ENCODE results near the gene REG3G. TPM values are rescaled to one million over a fixed set of nuclear protein-coding genes. Genes with fewer than 3 reads are reported as not detected.

The REG3G gene
- total RNA-seq (not detected), polyA plus RNA-seq (not detected), total RNA-seq (0 reads per million in 6 experiments)

DNA sequence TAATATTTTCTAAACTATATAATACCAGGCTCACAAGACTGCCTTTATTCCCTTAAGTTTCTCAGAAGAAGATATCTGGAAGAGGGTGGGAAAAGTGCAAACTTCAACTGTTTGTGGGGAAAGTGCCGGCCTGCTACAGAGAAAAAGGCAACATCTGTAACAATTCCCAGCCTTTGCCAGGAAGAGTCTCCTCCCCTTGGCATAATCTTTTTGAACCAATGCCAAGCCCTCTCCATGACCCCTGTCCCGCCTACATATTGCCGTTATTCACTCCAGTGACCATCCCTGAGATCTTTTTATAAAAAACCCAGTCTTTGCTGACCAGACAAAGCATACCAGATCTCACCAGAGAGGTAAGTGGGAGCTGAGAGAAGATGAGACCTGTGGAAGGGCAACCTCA, at the start of gene REG3G:
TSS of gene REG3G (plus strand) at position 282 of the 400 bp plus-strand sequence. CDS start 392 bp downstream, outside the sequence.
- no peaks in the 10 kb centered on the region for H3K27me3 Mint-ChIP-seq
- H3K4me1 Mint-ChIP-seq: no peaks in the 10 kb centered on the region
- H3K4me3 Mint-ChIP-seq: no peak within 1 kb of the TSS
- H3K27ac Mint-ChIP-seq: no peak within 1 kb of the TSS
- ATAC-seq (no peak), DNase-seq (no peak)
- H3K36me3 Mint-ChIP-seq: no peaks in the 10 kb centered on the region
- peaks cover 0 to 35% (median 5%) of the 10 kb centered on the region in 9 donors for H3K9me3 Mint-ChIP-seq
- POLR2A ChIA-PET: no interaction called here

DNA sequence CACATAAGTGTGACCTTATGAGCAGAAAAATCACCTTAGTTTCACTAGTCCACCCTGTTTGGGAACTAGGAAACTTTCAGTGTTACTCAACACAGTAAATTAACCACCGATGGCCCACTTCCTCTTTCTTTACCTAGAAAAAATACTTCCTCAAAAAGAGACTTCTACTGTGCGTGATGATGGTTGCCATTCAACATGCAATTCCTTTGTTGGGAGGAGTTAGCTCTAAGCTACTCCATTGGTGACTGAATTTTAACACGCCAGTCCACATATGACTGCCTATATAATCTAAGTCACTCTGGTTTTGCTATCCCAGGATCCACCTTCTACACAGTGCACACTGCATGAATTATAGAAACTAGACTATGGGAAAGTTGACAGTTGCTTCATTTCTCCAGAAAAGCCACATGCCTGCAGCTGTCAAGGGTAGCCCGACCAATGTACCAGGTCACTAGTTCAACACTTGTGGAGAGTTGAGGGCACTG, 47.8 kb upstream of the REG3G start:
- Mint-ChIP-seq H3K27ac (no peak overlapping the region), H3K36me3 (no peaks in the 10 kb centered on the region), H3K27me3 (peaks cover 0 to 8% (median 0%) of the 10 kb centered on the region in 5 donors), H3K4me3 (no peak overlapping the region), H3K4me1 (peaks cover 0 to 12% (median 0%) of the 10 kb centered on the region in 4 donors), H3K9me3 (peaks cover 0 to 25% (median 9%) of the 10 kb centered on the region in 9 donors)
- POLR2A ChIA-PET: no interaction called here
- no peak for DNase-seq
- no peak for ATAC-seq

DNA sequence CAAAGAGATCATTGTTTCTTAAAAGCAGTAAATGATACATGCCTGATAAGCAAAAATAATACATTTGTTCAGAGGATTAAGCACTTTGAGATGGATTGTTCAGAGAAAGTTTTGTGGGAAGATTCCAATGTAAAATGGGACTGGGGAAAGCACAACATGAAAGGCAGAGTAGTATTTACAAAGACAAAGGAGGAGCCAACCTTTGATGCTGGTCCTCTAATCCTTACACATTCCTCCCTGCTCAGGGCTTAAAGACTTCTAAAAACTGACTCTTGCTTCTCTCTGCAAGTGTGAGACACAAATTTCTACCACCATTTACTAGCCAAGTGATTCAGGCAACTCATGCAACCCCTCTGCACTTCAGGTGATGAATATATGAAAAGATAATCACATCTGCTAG, 47.2 kb upstream of the REG3G start:
- no peak for ATAC-seq

DNA sequence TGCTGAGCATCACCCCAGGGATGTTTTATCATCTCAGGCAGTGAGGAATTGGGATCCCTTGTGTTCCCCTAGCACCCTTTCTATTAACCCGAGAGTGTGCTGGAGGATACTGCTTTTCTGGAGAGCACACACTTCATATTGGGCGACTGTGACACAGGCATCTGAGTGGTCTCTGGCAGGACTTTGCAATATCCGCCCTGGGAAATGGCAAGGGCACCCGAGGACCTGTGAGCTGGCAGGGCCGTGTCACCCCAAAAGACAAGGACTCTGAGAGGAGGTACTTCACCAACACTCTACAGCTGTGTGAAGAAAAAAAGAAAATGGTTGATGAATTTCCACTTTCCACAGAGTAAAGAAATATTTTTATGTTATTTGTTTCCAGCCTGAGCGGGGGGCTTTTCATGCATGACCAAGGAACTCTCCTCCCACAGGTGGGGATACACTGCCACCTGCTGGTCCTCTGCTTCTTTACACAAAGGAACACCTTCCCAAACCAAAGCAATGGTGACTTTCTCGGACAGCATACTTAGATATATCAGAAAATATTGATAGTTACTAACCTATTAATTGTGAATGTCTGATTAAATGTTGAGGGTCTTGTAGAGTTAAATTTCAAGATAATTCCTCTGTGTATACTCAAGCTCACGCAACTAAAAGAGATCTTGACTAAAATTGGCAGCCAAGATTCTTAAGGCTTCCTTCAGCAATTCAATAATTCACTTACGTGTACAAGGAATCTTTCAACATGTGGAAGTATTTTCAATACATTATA, 45.9 kb upstream of the REG3G start:
- POLR2A ChIA-PET: no interaction called here
- Mint-ChIP-seq H3K4me3 (no peak overlapping the region), H3K27ac (no peak overlapping the region), H3K36me3 (no peaks in the 10 kb centered on the region), H3K27me3 (peaks cover 0 to 8% (median 0%) of the 10 kb centered on the region in 5 donors), H3K9me3 (peaks cover 0 to 13% (median 8%) of the 10 kb centered on the region in 9 donors), H3K4me1 (peaks cover 0 to 12% (median 0%) of the 10 kb centered on the region in 4 donors)
- DNase-seq (no peak), ATAC-seq (no peak)

More for the DNA sequence above, 47.2 kb upstream of the REG3G start:
- DNase-seq: no peak
- H3K4me3 Mint-ChIP-seq: no peak overlapping the region
- no peak overlapping the region for H3K27ac Mint-ChIP-seq
- peaks cover 0 to 12% (median 0%) of the 10 kb centered on the region in 4 donors for H3K4me1 Mint-ChIP-seq
- peaks cover 0 to 19% (median 9%) of the 10 kb centered on the region in 9 donors for H3K9me3 Mint-ChIP-seq
- peaks cover 0 to 8% (median 0%) of the 10 kb centered on the region in 5 donors for H3K27me3 Mint-ChIP-seq
- POLR2A ChIA-PET: no interaction called here
- H3K36me3 Mint-ChIP-seq: no peaks in the 10 kb centered on the region

DNA sequence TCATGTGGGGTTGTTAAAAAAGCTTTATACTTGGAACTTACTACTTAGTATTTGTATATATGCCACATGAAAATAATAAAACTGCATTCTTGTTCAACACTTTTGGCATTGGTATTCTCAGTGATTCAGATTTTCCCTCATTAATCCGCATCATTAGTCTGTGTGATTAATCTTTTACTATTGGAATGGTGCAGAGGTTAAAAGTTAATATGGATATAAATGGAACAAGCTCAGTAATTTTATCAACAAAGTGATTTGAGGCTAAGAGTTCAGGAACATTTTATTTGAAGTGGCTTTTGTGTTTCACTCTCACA, 45.4 kb upstream of the REG3G start:
- POLR2A ChIA-PET: no interaction called here
- no peak overlapping the region for H3K27ac Mint-ChIP-seq
- H3K36me3 Mint-ChIP-seq: no peaks in the 10 kb centered on the region
- H3K9me3 Mint-ChIP-seq: peaks cover 0 to 13% (median 7%) of the 10 kb centered on the region in 9 donors
- DNase-seq (no peak), ATAC-seq (no peak)
- peaks cover 0 to 8% (median 0%) of the 10 kb centered on the region in 5 donors for H3K27me3 Mint-ChIP-seq
- H3K4me1 Mint-ChIP-seq: peaks cover 0 to 12% (median 0%) of the 10 kb centered on the region in 4 donors
- no peak overlapping the region for H3K4me3 Mint-ChIP-seq

DNA sequence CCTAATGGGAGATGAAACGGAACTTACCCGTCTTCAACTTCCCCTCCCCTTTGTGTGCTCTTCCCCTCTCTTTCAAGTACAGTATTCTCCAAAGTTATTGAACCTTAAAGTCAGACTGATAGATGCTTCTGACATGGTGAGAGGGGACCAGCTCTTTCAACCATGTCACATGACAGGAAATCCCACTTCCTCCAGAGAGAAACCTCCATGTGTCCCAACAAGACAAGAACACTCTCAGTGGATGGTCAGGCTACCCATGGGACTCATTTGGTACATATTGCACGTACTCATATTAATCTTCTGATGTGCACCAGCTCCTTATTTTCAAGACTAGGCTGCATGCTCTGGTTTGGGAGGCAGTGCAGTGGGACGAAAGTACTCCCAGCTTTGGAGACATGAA, 44.6 kb upstream of the REG3G start:
- H3K27me3 Mint-ChIP-seq: peaks cover 0 to 8% (median 0%) of the 10 kb centered on the region in 5 donors
- no peaks in the 10 kb centered on the region for H3K36me3 Mint-ChIP-seq
- no peak overlapping the region for H3K27ac Mint-ChIP-seq
- H3K4me3 Mint-ChIP-seq: no peak overlapping the region
- DNase-seq: no peak
- ATAC-seq: no peak
- POLR2A ChIA-PET: no interaction called here
- H3K4me1 Mint-ChIP-seq: peaks cover 0 to 12% (median 0%) of the 10 kb centered on the region in 4 donors
- peaks cover 0 to 13% (median 7%) of the 10 kb centered on the region in 9 donors for H3K9me3 Mint-ChIP-seq

DNA sequence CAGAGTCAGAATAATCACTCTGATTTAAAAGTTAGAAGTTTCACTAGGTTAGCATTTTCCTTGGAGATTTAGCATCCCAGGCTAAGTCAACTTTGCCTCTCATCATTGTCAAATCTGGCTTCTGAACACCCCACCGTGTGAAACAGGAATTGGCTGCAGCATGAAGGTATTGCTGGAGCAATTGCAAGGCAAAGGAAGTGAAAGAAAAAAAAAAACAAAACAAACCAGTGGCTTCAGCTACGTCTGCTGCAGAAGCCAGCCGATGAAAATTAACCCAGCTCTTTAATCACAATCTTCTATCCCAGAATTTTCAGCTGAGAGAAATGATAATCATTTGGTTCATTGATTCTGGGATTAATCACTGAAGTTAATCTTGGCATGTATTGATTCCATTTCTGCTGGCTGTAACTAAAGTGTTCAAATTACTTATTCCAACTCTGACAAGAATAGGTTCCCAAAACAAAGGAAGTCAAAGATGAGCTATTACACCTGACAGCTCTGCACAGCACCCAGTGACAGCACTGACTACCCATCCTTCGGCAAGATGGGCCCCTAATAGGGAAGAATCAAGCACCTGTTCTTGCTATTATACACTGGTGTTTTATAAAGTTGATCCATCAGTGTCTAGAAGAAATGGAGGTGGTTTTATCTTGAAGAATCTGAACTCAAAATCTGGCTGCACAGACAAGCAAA, 42.7 kb upstream of the REG3G start:
- Mint-ChIP-seq H3K4me1 (peaks cover 0 to 5% (median 0%) of the 10 kb centered on the region in 4 donors), H3K27ac (no peak overlapping the region), H3K4me3 (no peak overlapping the region), H3K27me3 (peaks cover 0 to 8% (median 0%) of the 10 kb centered on the region in 5 donors), H3K36me3 (no peaks in the 10 kb centered on the region), H3K9me3 (peaks cover 0 to 9% (median 4%) of the 10 kb centered on the region in 9 donors)
- POLR2A ChIA-PET: no interaction called here
- no peak for DNase-seq
- no peak for ATAC-seq

DNA sequence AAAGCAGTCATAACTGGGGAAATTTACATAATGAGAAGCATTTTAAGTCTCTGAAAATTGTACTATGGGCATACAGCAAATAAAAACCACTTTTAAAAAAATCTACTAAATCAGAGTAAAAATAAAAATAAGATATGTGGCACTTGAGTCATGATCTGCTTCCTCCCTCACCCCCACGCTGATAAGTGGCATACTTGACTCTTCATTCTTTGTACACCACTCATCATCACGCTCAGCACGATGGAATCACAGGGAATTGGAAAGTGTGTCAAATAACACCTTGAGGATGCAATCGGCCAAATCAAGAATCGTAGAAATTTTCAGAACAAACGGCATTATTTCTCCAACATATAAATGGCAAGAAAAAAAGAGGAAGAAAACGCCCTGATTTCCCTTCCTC, 41.1 kb upstream of the REG3G start:
- ATAC-seq (no peak), DNase-seq (no peak)
- POLR2A ChIA-PET: no interaction called here
- no peak overlapping the region for H3K4me3 Mint-ChIP-seq
- H3K27ac Mint-ChIP-seq: no peak overlapping the region
- peaks cover 0 to 8% (median 0%) of the 10 kb centered on the region in 5 donors for H3K27me3 Mint-ChIP-seq
- peaks cover 0 to 3% (median 0%) of the 10 kb centered on the region in 4 donors for H3K4me1 Mint-ChIP-seq
- H3K36me3 Mint-ChIP-seq: no peaks in the 10 kb centered on the region
- peaks cover 0 to 9% (median 2%) of the 10 kb centered on the region in 9 donors for H3K9me3 Mint-ChIP-seq

DNA sequence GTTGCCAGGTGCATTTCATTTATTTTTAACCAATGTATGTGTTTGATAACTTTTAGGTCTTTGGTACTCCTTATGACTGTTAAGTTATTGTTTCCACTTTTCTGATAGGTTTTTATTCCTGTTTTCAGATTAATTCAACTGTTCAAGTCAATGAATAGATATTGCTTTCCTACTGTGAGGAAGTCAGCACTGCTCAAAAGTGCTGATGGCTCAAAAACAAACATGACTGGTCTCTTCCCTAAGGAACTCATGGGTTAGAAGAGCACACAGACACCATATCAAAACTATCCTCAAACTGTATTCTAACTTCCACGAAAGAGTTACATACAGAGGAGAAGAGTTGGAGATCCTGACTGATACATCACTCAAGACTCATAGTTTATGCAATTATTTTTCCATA, 39.9 kb upstream of the REG3G start:
- no peak overlapping the region for H3K4me3 Mint-ChIP-seq
- peaks cover 0 to 9% (median 2%) of the 10 kb centered on the region in 9 donors for H3K9me3 Mint-ChIP-seq
- H3K36me3 Mint-ChIP-seq: no peaks in the 10 kb centered on the region
- H3K27me3 Mint-ChIP-seq: peaks cover 0 to 6% (median 0%) of the 10 kb centered on the region in 5 donors
- H3K4me1 Mint-ChIP-seq: no peaks in the 10 kb centered on the region
- POLR2A ChIA-PET: no interaction called here
- H3K27ac Mint-ChIP-seq: no peak overlapping the region
- DNase-seq (no peak), ATAC-seq (no peak)

DNA sequence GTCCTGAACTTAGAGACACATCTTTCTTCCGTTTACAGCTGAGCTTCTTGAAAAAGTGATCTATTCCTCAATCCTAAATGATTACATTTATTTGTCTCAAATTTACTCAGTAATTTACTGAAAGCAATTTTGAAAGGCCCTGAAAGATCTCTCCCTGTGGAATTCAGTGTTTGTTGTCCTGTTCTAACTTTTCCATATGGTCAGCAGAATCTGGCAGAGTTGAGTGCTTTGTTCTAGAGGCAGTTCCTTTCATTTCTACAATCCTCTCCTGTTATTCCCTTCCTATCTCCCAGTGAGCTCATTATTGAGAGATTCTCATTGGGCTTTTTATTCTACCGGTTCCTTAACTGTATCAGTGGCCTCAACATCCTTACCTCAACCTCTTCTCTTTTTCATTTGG, 36.5 kb upstream of the REG3G start:
- Mint-ChIP-seq H3K9me3 (peaks cover 0 to 19% (median 7%) of the 10 kb centered on the region in 9 donors), H3K4me1 (peaks cover 0 to 6% (median 1%) of the 10 kb centered on the region in 4 donors), H3K27ac (no peak overlapping the region), H3K27me3 (peaks cover 11 to 20% (median 18%) of the 10 kb centered on the region in 5 donors), H3K4me3 (no peak overlapping the region), H3K36me3 (peaks cover 0 to 10% (median 0%) of the 10 kb centered on the region in 3 donors)
- ATAC-seq: no peak
- DNase-seq: no peak
- POLR2A ChIA-PET: no interaction called here

DNA sequence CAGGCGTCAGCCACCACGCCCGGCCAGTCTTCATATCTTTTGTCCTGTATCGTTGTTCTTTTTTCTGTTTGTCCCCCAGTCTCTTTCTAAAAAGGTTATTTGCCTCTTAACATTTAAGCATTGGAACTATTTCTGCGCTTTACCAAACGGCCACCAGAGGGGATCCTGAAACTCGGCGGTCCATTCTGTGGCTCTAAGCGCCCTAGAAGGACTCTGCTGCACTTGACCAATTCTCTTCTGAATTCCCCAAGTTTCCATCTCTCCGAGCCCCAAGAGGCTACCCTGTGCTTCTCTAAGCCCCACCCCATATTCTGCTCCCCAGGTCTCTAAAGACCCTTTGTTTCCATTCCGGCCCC, 33.1 kb upstream of the REG3G start:
- Mint-ChIP-seq H3K36me3 (peaks cover 0 to 20% (median 0%) of the 10 kb centered on the region in 3 donors), H3K9me3 (peaks cover 0 to 33% (median 14%) of the 10 kb centered on the region in 9 donors), H3K27me3 (peaks cover 17 to 34% (median 29%) of the 10 kb centered on the region in 5 donors), H3K4me3 (peak overlapping the region in 1 of 10 donors; percentile 30), H3K4me1 (peaks cover 0 to 6% (median 2%) of the 10 kb centered on the region in 4 donors), H3K27ac (no peak overlapping the region)
- POLR2A ChIA-PET: no interaction called here
- ATAC-seq (no peak), DNase-seq (no peak)

DNA sequence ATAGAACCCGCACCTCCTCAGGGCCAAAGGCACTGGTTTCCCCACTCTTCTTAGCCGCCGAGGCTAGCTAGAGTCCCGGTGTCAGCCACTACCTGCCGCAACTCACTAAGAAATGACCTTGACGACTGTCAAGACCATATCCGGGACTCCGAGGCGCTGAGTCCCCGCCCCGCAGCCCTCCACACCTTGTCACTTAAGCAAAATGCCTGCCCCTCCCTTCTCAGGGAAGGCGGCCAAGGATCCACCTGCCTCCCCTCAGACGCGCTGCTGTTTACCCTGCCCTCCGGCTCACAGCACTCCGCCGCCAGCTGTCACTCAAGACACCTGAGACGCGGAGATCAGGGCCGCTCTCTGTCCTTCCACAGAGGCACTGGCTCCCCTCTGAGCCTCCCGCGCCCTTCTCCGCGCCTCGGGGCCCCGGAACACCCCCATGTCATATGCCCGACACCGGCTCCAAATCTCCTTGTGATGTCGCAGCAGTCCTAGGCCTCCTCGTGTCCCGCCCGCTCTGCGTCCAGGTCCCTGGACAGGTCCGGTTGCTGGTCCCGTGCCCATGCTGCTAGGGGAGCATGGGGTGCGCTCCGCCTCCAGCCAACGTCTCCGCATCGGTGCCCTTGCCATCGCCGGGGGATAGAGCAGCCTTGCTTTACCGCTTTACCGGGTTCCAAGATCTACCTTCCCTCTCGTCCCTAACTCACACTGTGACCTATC, 32.5 kb upstream of the REG3G start:
- ATAC-seq (no peak), DNase-seq (no peak)
- peak overlapping the region in 1 of 10 donors; percentile 30 for H3K4me3 Mint-ChIP-seq
- peaks cover 17 to 34% (median 29%) of the 10 kb centered on the region in 5 donors for H3K27me3 Mint-ChIP-seq
- H3K36me3 Mint-ChIP-seq: peaks cover 0 to 20% (median 0%) of the 10 kb centered on the region in 3 donors
- peaks cover 0 to 33% (median 14%) of the 10 kb centered on the region in 9 donors for H3K9me3 Mint-ChIP-seq
- H3K27ac Mint-ChIP-seq: peak overlapping the region in 1 of 10 donors; percentile 47
- H3K4me1 Mint-ChIP-seq: peaks cover 0 to 6% (median 2%) of the 10 kb centered on the region in 4 donors
- POLR2A ChIA-PET: no interaction called here

Measured in naive thymus-derived CD8-positive, alpha-beta T cell (primary cell).